Transverse colon (tissue), 4 donors: Measurements from ENCODE around the gene S100A7. TPM values are rescaled to one million over a fixed set of nuclear protein-coding genes. Genes with fewer than 3 reads are reported as not detected.

Experiments used
- DNase-seq: peaks from one replicate; pipeline ENCODE4 v3.0.0-alpha.2; 2019
- H3K27ac ChIP-seq, 4 donors: fragments of 200-600 bp; sonication (generic); 2 replicates each; pipeline ENCODE4 v1.5.1; 2016 to 2018; ENCODE audit warnings: inconsistent platforms in 4 of 4
- H3K27me3 ChIP-seq: fragments of 200-600 bp; sonication (generic); 2 replicates; pipeline ENCODE4 v1.5.1; 2017; ENCODE audit warnings: inconsistent platforms
- H3K36me3 ChIP-seq, 4 donors: fragments of 200-600 bp; sonication (generic); 2 replicates each; pipeline ENCODE4 v1.5.1; 2017 to 2019; ENCODE audit warnings: inconsistent platforms in 4 of 4
- H3K4me1 ChIP-seq, 4 donors: fragments of 200-600 bp; sonication (generic); 2 replicates each; pipeline ENCODE4 v1.5.1; 2017 to 2020; ENCODE audit warnings: inconsistent platforms in 4 of 4
- H3K4me3 ChIP-seq, 4 donors: fragments of 200-600 bp; sonication (generic); 1 replicate in 1 of 4; 2 replicates in 3 of 4; pipeline versions ENCODE4 v1.5.1 to v1.6.1; 2017 to 2019; ENCODE audit warnings: inconsistent platforms in 4 of 4
- H3K9me3 ChIP-seq, 2 donors: fragments of 200-600 bp; sonication (generic); 2 replicates each; pipeline ENCODE4 v1.5.1; 2017 to 2019; ENCODE audit warnings: inconsistent platforms in 2 of 2
- EP300 ChIP-seq: sonication (generic); formaldehyde crosslinking; IDR thresholded peaks from one replicate; pipeline ENCODE4 v1.6.1; 2017; ENCODE audit warnings: antibody characterized with exemption, low read depth
- POLR2A ChIP-seq: fragments of 450-650 bp; IDR thresholded peaks from one replicate; pipeline ENCODE4 v1.6.1; 2016; ENCODE audit warnings: antibody characterized with exemption, mild to moderate bottlenecking, moderate library complexity
- POLR2AphosphoS5 ChIP-seq, 3 donors: sonication (generic); formaldehyde crosslinking; IDR thresholded peaks; one replicate each; pipeline ENCODE4 v1.6.1; 2016; ENCODE audit warnings: antibody characterized with exemption in 3 of 3
- WGBS, 2 donors: methylation state at CpG; one replicate each; pipeline ENCODE4 v1.1.5; 2018; ENCODE audit warnings: low coverage in 1 of 2; 5-methylcytosine and 5-hydroxymethylcytosine counted together
- in situ Hi-C, 4 donors: fragments of 200-750 bp; cut with MboI; loops; one replicate each; pipeline versions ENCODE4 v1.15.0 to v1.15.1; 2017; ENCODE audit warnings: low sequenced_read_pairs in 3 of 4, low pct_ligation_motif_present in 1 of 4, low pct_unique_long_range_greater_than_20kb in 1 of 4
- intact Hi-C: fragments of 100-400 bp; cut with DNase I; formaldehyde crosslinking; loops from one replicate; pipeline ENCODE4 v1.15.1; 2023; ENCODE audit warnings: low total_unique reads
- total RNA-seq, 4 donors: library from RNA; depleted of rRNA; stranded (reverse); fragments of >200 nt; gene quantifications; one replicate each; pipeline ENCODE4 v1.1.0, GENCODE V29; 2016
- TF ChIP-seq, protein P1 (sequence below), 5 experiments: fragments of 200-600 bp in 3 of 5; fragments of 450-650 bp in 2 of 5; sonication (generic) in 3 of 5; IDR thresholded peaks; 1 replicate in 2 of 5; 2 replicates in 3 of 5; pipeline ENCODE4 v1.5.1; 2016 to 2017; ENCODE audit warnings: antibody characterized with exemption in 5 of 5, inconsistent platforms in 3 of 5, mild to moderate bottlenecking in 2 of 5, moderate library complexity in 1 of 5

The S100A7 gene
- total RNA-seq, 4 donors from 2014 or later: not detected

DNA sequence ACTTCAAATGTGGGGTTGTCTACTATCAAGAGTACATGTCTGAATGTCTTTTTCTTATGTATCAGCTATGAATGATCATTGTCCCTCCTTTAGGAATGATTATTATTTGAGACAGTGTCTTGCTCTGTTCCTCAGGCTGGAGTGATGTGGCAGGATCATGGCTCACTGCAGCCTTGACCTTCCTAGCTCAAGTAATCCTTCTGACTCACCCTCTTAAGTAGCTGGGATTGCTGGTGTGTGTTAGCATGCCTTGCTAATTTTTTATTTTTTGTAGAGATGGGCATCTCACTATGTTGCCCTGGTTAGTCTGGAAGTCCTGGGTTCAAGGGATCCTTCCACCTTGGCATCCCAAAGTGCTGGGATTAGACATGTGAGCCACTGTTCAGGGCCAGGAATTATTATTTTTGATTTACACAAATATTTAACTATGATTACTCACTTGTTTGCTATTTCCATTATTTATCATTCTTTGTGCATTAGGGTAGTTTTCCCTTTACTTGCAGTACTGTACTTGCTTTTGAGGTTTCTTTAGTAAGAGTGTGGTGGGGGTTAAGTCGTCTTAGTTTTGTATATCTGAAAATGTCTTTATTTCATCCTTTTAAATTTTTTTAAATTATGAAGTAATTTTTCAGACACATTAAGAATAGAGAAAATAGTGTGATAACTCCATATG is 12.8 kb downstream of the S100A7 start:
- H3K9me3 ChIP-seq: no peaks in the 10 kb centered on the region
- no peak overlapping the region for H3K4me3 ChIP-seq
- H3K36me3 ChIP-seq: no peaks in the 10 kb centered on the region
- 71 to 88% methylated on average over 1 of the region's 1 CpG for WGBS, 2 donors
- no peak for DNase-seq
- peaks cover 23% of the 10 kb centered on the region for H3K27me3 ChIP-seq
- TF ChIP-seq, protein P1, sequence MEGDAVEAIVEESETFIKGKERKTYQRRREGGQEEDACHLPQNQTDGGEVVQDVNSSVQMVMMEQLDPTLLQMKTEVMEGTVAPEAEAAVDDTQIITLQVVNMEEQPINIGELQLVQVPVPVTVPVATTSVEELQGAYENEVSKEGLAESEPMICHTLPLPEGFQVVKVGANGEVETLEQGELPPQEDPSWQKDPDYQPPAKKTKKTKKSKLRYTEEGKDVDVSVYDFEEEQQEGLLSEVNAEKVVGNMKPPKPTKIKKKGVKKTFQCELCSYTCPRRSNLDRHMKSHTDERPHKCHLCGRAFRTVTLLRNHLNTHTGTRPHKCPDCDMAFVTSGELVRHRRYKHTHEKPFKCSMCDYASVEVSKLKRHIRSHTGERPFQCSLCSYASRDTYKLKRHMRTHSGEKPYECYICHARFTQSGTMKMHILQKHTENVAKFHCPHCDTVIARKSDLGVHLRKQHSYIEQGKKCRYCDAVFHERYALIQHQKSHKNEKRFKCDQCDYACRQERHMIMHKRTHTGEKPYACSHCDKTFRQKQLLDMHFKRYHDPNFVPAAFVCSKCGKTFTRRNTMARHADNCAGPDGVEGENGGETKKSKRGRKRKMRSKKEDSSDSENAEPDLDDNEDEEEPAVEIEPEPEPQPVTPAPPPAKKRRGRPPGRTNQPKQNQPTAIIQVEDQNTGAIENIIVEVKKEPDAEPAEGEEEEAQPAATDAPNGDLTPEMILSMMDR (IDR thresholded peaks at IDR 0.05): no peak
- TF ChIP-seq POLR2AphosphoS5 (IDR thresholded peaks at IDR 0.05) (no peak), EP300 (no peak), POLR2A (no peak)
- in situ Hi-C loops: no loop called here
- H3K4me1 ChIP-seq: no peaks in the 10 kb centered on the region
- intact Hi-C loops: no loop called here
- no peak overlapping the region for H3K27ac ChIP-seq

DNA sequence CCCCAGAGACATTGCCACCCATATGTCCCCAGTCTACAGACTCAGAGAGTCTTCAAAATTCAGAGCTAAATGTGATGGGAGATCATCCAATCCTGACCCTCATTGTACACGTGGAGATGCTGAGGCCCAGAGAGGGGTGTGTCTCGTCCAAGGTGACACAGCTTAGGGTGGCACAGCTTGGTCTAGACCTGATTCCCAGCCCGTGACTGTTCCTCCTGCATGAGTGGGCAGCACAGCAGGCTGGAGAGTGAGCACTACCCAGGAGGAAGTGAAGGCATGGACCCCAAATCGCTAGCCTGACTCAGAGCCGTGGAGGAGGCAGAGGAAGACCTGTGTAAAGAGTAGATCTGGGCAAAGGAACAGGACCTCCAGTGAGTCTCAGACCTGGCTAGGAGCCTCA is 16.4 kb downstream of the S100A7 start:
- no peak overlapping the region for H3K27ac ChIP-seq
- H3K36me3 ChIP-seq: no peaks in the 10 kb centered on the region
- 56% methylated on average over 5 of the region's 5 CpGs; no CpG with 5 or more reads in 1 of the 2 donors for WGBS, 2 donors
- in situ Hi-C loops (no loop called here), intact Hi-C loops (no loop called here)
- H3K4me3 ChIP-seq: no peak overlapping the region
- peaks cover 6% of the 10 kb centered on the region for H3K27me3 ChIP-seq
- no peak for TF ChIP-seq POLR2A
- TF ChIP-seq, protein P1 (IDR thresholded peaks at IDR 0.05): no peak
- no peak for TF ChIP-seq EP300
- no peak for TF ChIP-seq POLR2AphosphoS5 (IDR thresholded peaks at IDR 0.05)
- H3K4me1 ChIP-seq: no peaks in the 10 kb centered on the region
- DNase-seq: no peak
- no peaks in the 10 kb centered on the region for H3K9me3 ChIP-seq

DNA sequence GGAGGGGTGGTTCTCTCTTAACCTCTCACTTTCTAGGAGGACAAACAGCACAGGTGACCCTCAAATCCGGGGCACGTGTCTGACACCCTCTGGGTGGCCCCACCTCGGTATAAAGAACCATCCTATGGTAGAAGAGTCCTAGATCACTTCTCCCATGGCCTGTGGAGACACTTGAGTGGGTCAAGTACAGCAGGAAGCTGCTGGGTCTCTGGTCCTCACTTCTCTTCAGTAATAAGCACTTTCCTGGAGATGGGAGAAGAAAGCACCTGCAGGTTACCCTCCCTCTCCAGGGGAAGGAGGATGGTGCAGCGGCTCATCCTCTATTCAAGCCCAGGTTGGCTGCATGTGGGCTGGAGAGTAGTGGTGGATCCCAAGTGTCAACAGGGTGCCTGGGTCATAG is 17.0 kb downstream of the S100A7 start:
- Histone ChIP-seq H3K9me3 (no peaks in the 10 kb centered on the region), H3K27me3 (peaks cover 6% of the 10 kb centered on the region), H3K4me3 (no peak overlapping the region), H3K36me3 (no peaks in the 10 kb centered on the region), H3K4me1 (no peaks in the 10 kb centered on the region), H3K27ac (no peak overlapping the region)
- DNase-seq: no peak
- WGBS, 2 donors: 72% methylated on average over 3 of the region's 4 CpGs; no CpG with 5 or more reads in 1 of the 2 donors
- TF ChIP-seq POLR2AphosphoS5 (IDR thresholded peaks at IDR 0.05) (no peak), POLR2A (no peak), EP300 (no peak)
- TF ChIP-seq, protein P1 (IDR thresholded peaks at IDR 0.05): no peak
- in situ Hi-C loops (no loop called here), intact Hi-C loops (no loop called here)

DNA sequence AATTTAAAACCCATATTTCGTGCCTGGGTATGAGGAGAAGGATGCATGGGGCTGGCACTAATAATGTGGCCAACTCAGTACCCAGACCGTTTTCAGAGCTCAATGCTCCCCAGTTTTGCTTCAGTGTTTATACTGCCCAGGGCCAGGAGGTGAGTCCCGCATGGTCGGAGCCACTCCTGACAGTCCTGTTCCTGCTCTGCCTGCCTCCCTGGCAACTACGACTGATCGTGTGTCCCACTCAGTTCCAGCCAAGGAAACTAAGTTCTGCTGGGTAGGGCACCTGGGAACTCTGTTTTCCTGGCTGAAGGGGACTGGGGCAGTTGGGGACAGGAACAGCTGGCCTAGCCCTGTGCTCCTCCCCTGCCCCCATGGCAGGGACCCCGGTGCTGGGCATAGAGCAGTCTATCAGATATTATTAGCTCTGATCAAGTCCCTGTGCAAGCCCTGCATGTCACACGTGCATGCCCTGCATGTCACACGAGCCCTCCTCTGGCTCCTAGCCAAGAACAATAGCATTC is 19.2 kb downstream of the S100A7 start:
- Histone ChIP-seq H3K27ac (no peak overlapping the region), H3K36me3 (no peaks in the 10 kb centered on the region), H3K4me1 (no peaks in the 10 kb centered on the region), H3K9me3 (no peaks in the 10 kb centered on the region), H3K27me3 (peaks cover 6% of the 10 kb centered on the region), H3K4me3 (no peak overlapping the region)
- DNase-seq: no peak
- in situ Hi-C loops (no loop called here), intact Hi-C loops (no loop called here)
- 48 to 49% methylated on average over 5 to 7 of the region's 9 CpGs for WGBS, 2 donors
- no peak for TF ChIP-seq POLR2A

DNA sequence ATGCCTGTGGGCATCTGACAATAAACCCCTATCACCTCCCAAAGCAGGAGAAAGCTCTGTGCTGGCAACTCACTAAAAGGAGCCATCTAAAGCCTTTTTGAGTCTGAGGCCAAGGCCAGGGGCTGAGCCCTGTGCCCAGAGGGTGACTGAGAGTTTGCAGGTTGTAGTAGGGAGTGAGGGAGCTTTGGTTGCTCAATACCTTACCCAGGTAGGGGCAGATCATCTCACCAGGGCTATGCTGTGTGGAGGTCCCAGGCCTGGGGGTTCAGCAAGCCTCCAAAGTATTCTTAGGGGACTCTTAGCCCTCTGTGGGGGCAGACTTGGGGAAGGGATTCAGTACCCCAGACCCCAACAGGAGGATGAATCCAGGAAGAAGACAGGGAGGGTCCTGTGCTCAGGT is 21.2 kb downstream of the S100A7 start:
- in situ Hi-C loops: no loop called here

More for the DNA sequence above, 21.2 kb downstream of the S100A7 start:
- no peak for TF ChIP-seq POLR2A
- no peak for TF ChIP-seq EP300
- TF ChIP-seq POLR2AphosphoS5 (IDR thresholded peaks at IDR 0.05): no peak
- TF ChIP-seq, protein P1 (IDR thresholded peaks at IDR 0.05): no peak
- Histone ChIP-seq H3K27me3 (peaks cover 6% of the 10 kb centered on the region), H3K27ac (no peak overlapping the region), H3K4me3 (no peak overlapping the region), H3K36me3 (no peaks in the 10 kb centered on the region), H3K4me1 (no peaks in the 10 kb centered on the region), H3K9me3 (no peaks in the 10 kb centered on the region)
- intact Hi-C loops: no loop called here
- no peak for DNase-seq
